ENCODE results near the gene TBC1D20. TPM values are rescaled to one million over a fixed set of nuclear protein-coding genes. Genes with fewer than 3 reads are reported as not detected.
A peak's percentile ranks its signal among the peaks of the same experiment; 100 is the strongest.

TBC1D20 gene
- total and polyA plus RNA-seq, 7 donors: 16.6 to 31.4 (median 28.3) TPM

GRCh38 chr20:492159-492558 is 29.8 kb upstream of the TBC1D20 start:
- H3K4me3 ChIP-seq: no peak overlapping the region
- no peak for ATAC-seq
- 92 to 95% (median 95%) methylated on average over 5 of the region's 5 CpGs for WGBS, 3 donors
- H3K9me3 ChIP-seq: no peaks in the 10 kb centered on the region
- H3K27me3 ChIP-seq (ENCODE audit: insufficient read depth in 3 of 3, low read length in 2 of 3): no peaks in the 10 kb centered on the region
- H3K27ac ChIP-seq: no peak overlapping the region
- no peak for DNase-seq
- peaks cover 6 to 92% of the 10 kb centered on the region in 2 donors for H3K36me3 ChIP-seq (ENCODE audit: insufficient read depth in 1 of 2, low read depth in 1 of 2)
- H3K4me1 ChIP-seq: peaks cover 26% of the 10 kb centered on the region
- no peak for TF ChIP-seq CTCF (IDR thresholded peaks at IDR 0.05)
- intact Hi-C loops (cut with DNase I): no loop called here

DNA sequence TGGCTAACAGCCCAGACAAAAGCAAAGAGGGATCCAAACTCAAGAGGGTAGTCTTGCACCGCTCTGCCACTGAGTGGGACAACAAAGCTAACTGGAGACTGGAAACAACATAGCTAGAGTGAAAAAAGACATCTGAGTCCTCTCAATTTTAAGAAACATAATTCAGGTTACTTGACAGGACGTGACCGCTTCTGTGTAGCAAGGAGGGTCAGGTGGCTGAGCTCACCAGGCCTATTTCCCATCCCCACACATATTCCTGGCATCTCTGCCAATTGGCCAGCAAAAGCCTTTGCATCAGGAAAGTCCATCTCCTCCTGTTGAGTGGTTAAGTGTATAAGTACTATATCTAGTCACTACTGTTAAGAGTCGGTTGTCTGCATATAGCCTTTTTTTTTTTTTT is 25.3 kb upstream of the TBC1D20 start:
- DNase-seq: no peak
- no peak for TF ChIP-seq CTCF (IDR thresholded peaks at IDR 0.05)
- no peak overlapping the region for H3K4me3 ChIP-seq
- no peaks in the 10 kb centered on the region for H3K27me3 ChIP-seq (ENCODE audit: insufficient read depth in 3 of 3, low read length in 2 of 3)
- peaks cover 20 to 93% of the 10 kb centered on the region in 2 donors for H3K36me3 ChIP-seq (ENCODE audit: insufficient read depth in 1 of 2, low read depth in 1 of 2)
- peak overlapping the region; percentile 58 for H3K27ac ChIP-seq
- intact Hi-C loops (cut with DNase I): loop anchor here in 1 of 2 donors (10.0 kb wide), 1 partner anchor 167 kb away; the partner anchor contains the start of gene SRXN1
- 34 to 53% (median 37%) methylated on average over 4 of the region's 4 CpGs for WGBS, 3 donors
- H3K9me3 ChIP-seq: no peaks in the 10 kb centered on the region
- peak; percentile 71 to 82 (median 78) for ATAC-seq
- H3K4me1 ChIP-seq: peaks cover 20% of the 10 kb centered on the region

- WGBS, 3 donors: 34 to 52% (median 39%) methylated on average over 9 of the region's 9 CpGs
- intact Hi-C loops (cut with DNase I): loop anchor here in 1 of 2 donors (10.0 kb wide), 1 partner anchor 171 kb away; the partner anchor contains the start of gene SRXN1
These were observed 21.7 kb upstream of the TBC1D20 start for GRCh38 chr20:483815-484644.

GRCh38 chr20:481167-481566 is 18.8 kb upstream of the TBC1D20 start:
- H3K27me3 ChIP-seq (ENCODE audit: insufficient read depth in 3 of 3, low read length in 2 of 3): no peaks in the 10 kb centered on the region
- intact Hi-C loops (cut with DNase I): loop anchor here in 1 of 2 donors (10.0 kb wide), 1 partner anchor 174 kb away; the partner anchor contains the start of gene SRXN1
- TF ChIP-seq CTCF (IDR thresholded peaks at IDR 0.05): no peak
- DNase-seq (no peak), ATAC-seq (no peak)
- H3K4me1 ChIP-seq: peaks cover 13% of the 10 kb centered on the region
- H3K36me3 ChIP-seq (ENCODE audit: insufficient read depth in 1 of 2, low read depth in 1 of 2): peaks cover 9 to 58% of the 10 kb centered on the region in 2 donors
- no peaks in the 10 kb centered on the region for H3K9me3 ChIP-seq
- WGBS, 3 donors: 88 to 95% (median 93%) methylated on average over 1 of the region's 1 CpG
- H3K27ac ChIP-seq: no peak overlapping the region
- no peak overlapping the region for H3K4me3 ChIP-seq

More at GRCh38 chr20:483815-484644, 21.7 kb upstream of the TBC1D20 start:
- Histone ChIP-seq H3K27me3 (ENCODE audit: insufficient read depth in 3 of 3, low read length in 2 of 3) (no peaks in the 10 kb centered on the region), H3K27ac (no peak overlapping the region), H3K4me3 (no peak overlapping the region), H3K36me3 (ENCODE audit: insufficient read depth in 1 of 2, low read depth in 1 of 2) (peaks cover 18 to 80% of the 10 kb centered on the region in 2 donors), H3K4me1 (peaks cover 20% of the 10 kb centered on the region), H3K9me3 (no peaks in the 10 kb centered on the region)
- DNase-seq: peak in 1 of 2 donors; percentile 61
- ATAC-seq: peak; percentile 38 to 82 (median 62)
- no peak for TF ChIP-seq CTCF (IDR thresholded peaks at IDR 0.05)
